Left ventricle myocardium inferior (tissue), 1 donor: ENCODE results near the gene SERPINB4. TPM values are rescaled to one million over a fixed set of nuclear protein-coding genes. Genes with fewer than 3 reads are reported as not detected.
"Not testable (repeated sequence)": the region's sequence is repeated elsewhere in the genome, so short reads cannot be mapped to it uniquely, and the experiment has no call there.

Experiments
- DNase-seq: peaks from one replicate; pipeline ENCODE4 v3.0.0-alpha.2; 2020
- H3K27ac ChIP-seq: fragments of 200-600 bp; replicated peaks from 2 replicates; pipeline ENCODE4 v1.8.0; 2021
- H3K27me3 ChIP-seq: fragments of 200-600 bp; 2 replicates; pipeline ENCODE4 v1.8.0; 2021; ENCODE audit warnings: low read depth
- H3K36me3 ChIP-seq: fragments of 200-600 bp; 2 replicates; pipeline ENCODE4 v1.8.0; 2021
- H3K4me1 ChIP-seq: fragments of 200-600 bp; 2 replicates; pipeline ENCODE4 v1.8.0; 2021
- H3K4me3 ChIP-seq: fragments of 200-600 bp; 2 replicates; pipeline ENCODE4 v1.8.0; 2021; ENCODE audit warnings: mild to moderate bottlenecking, moderate library complexity
- H3K9me3 ChIP-seq: fragments of 200-600 bp; replicated peaks from 2 replicates; pipeline ENCODE4 v1.8.0; 2021
- CTCF ChIP-seq: fragments of 200-600 bp; IDR thresholded peaks from 2 replicates; pipeline ENCODE4 v1.8.0; 2021; ENCODE audit warnings: antibody characterized with exemption, mild to moderate bottlenecking, borderline replicate concordance
- intact Hi-C: fragments of 100-400 bp; cut with micrococcal nuclease; formaldehyde crosslinking; loops from one replicate; pipeline ENCODE4 v1.11.0; 2022
- long read RNA-seq: library from polyadenylated mRNA; unstranded; transcript quantifications from one replicate; pipeline ENCODE4 v2.0.0, GENCODE V29; 2021
- total RNA-seq: library from RNA; stranded (reverse); fragmentation: NEBNext Ultra II Directional; extraction: Animal tissue kit (Norgen Biotek cat#: 25700); gene quantifications from one replicate; pipeline ENCODE4 v1.2.1, GENCODE V29; 2021
- donor health status: DM: no; HTN: yes; CAD: no; lungs with severe emphysema.

Gene SERPINB4
- not detected for total RNA-seq
- long read RNA-seq: 0 reads

- H3K27ac ChIP-seq, H3K4me3 ChIP-seq, H3K9me3 ChIP-seq, H3K36me3 ChIP-seq, DNase-seq, H3K4me1 ChIP-seq, intact Hi-C loops, H3K27me3 ChIP-seq: not testable (repeated sequence)
These were observed at the start of gene SERPINB4 for GRCh38 chr18:63644142-63644541. SERPINB4 (minus strand) TSS chr18:63644256; CDS start chr18:63643577, 679 bp downstream.

- no peak for DNase-seq
- intact Hi-C loops: no loop called here
- no peak overlapping the region for H3K4me3 ChIP-seq
- peaks cover 43% of the 10 kb centered on the region for H3K9me3 ChIP-seq
- no peaks in the 10 kb centered on the region for H3K4me1 ChIP-seq
- no peak for TF ChIP-seq CTCF
- no peaks in the 10 kb centered on the region for H3K27me3 ChIP-seq
- H3K36me3 ChIP-seq: no peaks in the 10 kb centered on the region
- no peak overlapping the region for H3K27ac ChIP-seq
These were observed 45.0 kb upstream of the SERPINB4 start for GRCh38 chr18:63689064-63689463.

- no peak overlapping the region for H3K27ac ChIP-seq
- H3K4me3 ChIP-seq: no peak overlapping the region
- DNase-seq: no peak
- no peak for TF ChIP-seq CTCF
- H3K36me3 ChIP-seq: no peaks in the 10 kb centered on the region
- no peaks in the 10 kb centered on the region for H3K27me3 ChIP-seq
- H3K4me1 ChIP-seq: no peaks in the 10 kb centered on the region
- intact Hi-C loops: no loop called here
- peaks cover 22% of the 10 kb centered on the region for H3K9me3 ChIP-seq
These were observed 42.8 kb upstream of the SERPINB4 start for GRCh38 chr18:63686871-63687270.

- H3K27me3 ChIP-seq: no peaks in the 10 kb centered on the region
- no peak overlapping the region for H3K27ac ChIP-seq
- intact Hi-C loops: no loop called here
- no peak overlapping the region for H3K4me3 ChIP-seq
- no peak for TF ChIP-seq CTCF
- no peak for DNase-seq
- no peaks in the 10 kb centered on the region for H3K4me1 ChIP-seq
- peaks cover 2% of the 10 kb centered on the region for H3K9me3 ChIP-seq
- H3K36me3 ChIP-seq: no peaks in the 10 kb centered on the region
These were observed 40.7 kb upstream of the SERPINB4 start for GRCh38 chr18:63684718-63685117.

GRCh38 chr18:63683890-63684289 is 39.8 kb upstream of the SERPINB4 start:
- no peaks in the 10 kb centered on the region for H3K4me1 ChIP-seq
- TF ChIP-seq CTCF: no peak
- H3K9me3 ChIP-seq: no peaks in the 10 kb centered on the region
- no peaks in the 10 kb centered on the region for H3K36me3 ChIP-seq
- DNase-seq: no peak
- H3K27ac ChIP-seq: no peak overlapping the region
- H3K4me3 ChIP-seq: no peak overlapping the region
- intact Hi-C loops: no loop called here
- no peaks in the 10 kb centered on the region for H3K27me3 ChIP-seq

GRCh38 chr18:63683152-63683551 is 39.1 kb upstream of the SERPINB4 start:
- intact Hi-C loops: no loop called here
- H3K4me1 ChIP-seq: no peaks in the 10 kb centered on the region
- H3K27me3 ChIP-seq: no peaks in the 10 kb centered on the region
- H3K4me3 ChIP-seq: no peak overlapping the region
- no peaks in the 10 kb centered on the region for H3K36me3 ChIP-seq
- DNase-seq: no peak
- H3K9me3 ChIP-seq: no peaks in the 10 kb centered on the region
- TF ChIP-seq CTCF: no peak
- no peak overlapping the region for H3K27ac ChIP-seq
